BLaER1 (cell line): ENCODE results near the gene WWOX.
A peak's percentile ranks its signal among the peaks of the same experiment; 100 is the strongest.

ENCODE experiments used
- H3K27ac ChIP-seq: shearing (Covaris generic); formaldehyde crosslinking; 2 replicates; pipeline ENCODE4 v1.8.1; 2022
- H3K27me3 ChIP-seq: shearing (Covaris generic); formaldehyde crosslinking; 2 replicates; pipeline ENCODE4 v1.8.1; 2022
- H3K36me3 ChIP-seq: shearing (Covaris generic); formaldehyde crosslinking; 2 replicates; pipeline ENCODE4 v1.8.1; 2022
- H3K4me1 ChIP-seq: shearing (Covaris generic); formaldehyde crosslinking; 2 replicates; pipeline ENCODE4 v1.8.1; 2022
- H3K4me2 ChIP-seq: shearing (Covaris generic); formaldehyde crosslinking; 2 replicates; pipeline ENCODE4 v1.8.1; 2022
- H3K4me3 ChIP-seq: shearing (Covaris generic); formaldehyde crosslinking; 2 replicates; pipeline ENCODE4 v1.8.1; 2022
- H3K9ac ChIP-seq: shearing (Covaris generic); formaldehyde crosslinking; 2 replicates; pipeline ENCODE4 v1.8.1; 2022
- H3K9me3 ChIP-seq: shearing (Covaris generic); formaldehyde crosslinking; 2 replicates; pipeline ENCODE4 v1.8.1; 2022
- H4K20me1 ChIP-seq: shearing (Covaris generic); formaldehyde crosslinking; 2 replicates; pipeline ENCODE4 v1.8.1; 2022
- Cebpa-rat ChIP-seq: shearing (Covaris generic); IDR thresholded peaks from 2 replicates; pipeline ENCODE4 v1.8.1; 2022

WWOX gene

DNA sequence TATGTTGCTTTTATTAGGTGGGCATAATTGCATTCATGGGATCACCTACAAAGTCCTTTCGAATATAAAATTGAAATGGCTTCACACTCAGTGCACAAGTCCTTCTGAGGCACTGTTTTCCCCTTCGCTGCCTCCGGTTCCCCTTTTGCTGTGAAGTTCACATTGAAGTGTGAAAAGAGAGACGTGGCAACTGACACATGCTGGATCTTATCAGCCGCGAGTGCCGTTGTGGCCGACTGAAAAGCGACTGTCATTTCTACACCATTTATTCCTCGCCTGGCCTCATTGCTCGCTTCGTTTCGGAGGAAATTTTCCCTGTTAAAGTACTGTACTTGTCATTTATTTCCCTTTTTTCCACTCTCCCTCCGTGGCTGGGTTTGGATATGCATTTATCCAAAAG lies 1077.6 kb downstream of the WWOX start:
- peak overlapping the region; percentile 59 for H3K4me2 ChIP-seq
- H3K27me3 ChIP-seq = no peaks in the 10 kb centered on the region
- no peaks in the 10 kb centered on the region for H4K20me1 ChIP-seq
- H3K9ac ChIP-seq = no peak overlapping the region
- peaks cover 44% of the 10 kb centered on the region for H3K4me1 ChIP-seq
- no peaks in the 10 kb centered on the region for H3K36me3 ChIP-seq
- TF ChIP-seq Cebpa-rat = no peak
- no peak overlapping the region for H3K27ac ChIP-seq
- H3K9me3 ChIP-seq = peaks cover 26% of the 10 kb centered on the region
- H3K4me3 ChIP-seq = no peak overlapping the region

DNA sequence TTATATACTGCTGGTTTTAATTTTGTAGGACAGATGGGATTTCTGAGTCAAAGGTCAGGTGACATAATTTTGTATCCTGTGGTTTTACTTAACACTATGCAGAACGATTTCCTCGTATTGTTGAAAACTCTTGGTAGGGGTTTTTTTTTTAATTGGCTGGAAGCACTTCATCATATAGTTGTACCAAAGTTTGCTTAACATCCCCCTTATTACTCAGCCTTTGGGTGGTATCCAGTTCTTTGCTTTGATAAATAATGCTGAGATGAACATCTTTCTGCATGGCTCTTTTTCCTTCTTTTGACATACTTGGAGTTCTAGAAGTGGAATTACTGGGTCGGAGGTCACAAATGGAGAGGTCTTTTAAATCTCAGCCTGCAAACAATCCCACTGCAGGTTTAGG lies 1082.0 kb downstream of the WWOX start:
- no peak overlapping the region for H3K9ac ChIP-seq
- no peak overlapping the region for H3K4me2 ChIP-seq
- no peaks in the 10 kb centered on the region for H3K27me3 ChIP-seq
- TF ChIP-seq Cebpa-rat = no peak
- no peak overlapping the region for H3K27ac ChIP-seq
- peaks cover 26% of the 10 kb centered on the region for H3K4me1 ChIP-seq
- no peaks in the 10 kb centered on the region for H4K20me1 ChIP-seq
- no peak overlapping the region for H3K4me3 ChIP-seq
- peaks cover 22% of the 10 kb centered on the region for H3K9me3 ChIP-seq
- no peaks in the 10 kb centered on the region for H3K36me3 ChIP-seq

DNA sequence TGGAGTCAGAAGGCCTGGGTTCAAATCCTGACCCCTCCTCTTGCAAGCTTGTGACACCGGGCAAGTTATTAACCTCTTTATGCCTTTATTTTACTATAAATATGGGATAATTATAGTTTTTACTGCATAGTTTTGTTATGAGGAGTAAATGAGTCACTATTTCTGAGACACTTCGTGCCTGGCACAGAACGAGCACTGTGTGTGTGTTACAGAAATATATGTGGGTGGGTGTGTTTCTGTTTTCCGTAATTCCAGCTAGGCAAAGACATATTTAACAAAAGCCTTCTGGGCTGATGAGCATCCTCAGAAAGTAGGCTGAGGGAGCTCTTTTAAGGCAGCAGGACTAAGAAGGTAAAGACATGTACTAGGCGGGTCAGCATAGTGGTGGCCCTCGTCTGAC lies 1083.2 kb downstream of the WWOX start:
- Histone ChIP-seq H3K27ac (no peak overlapping the region), H4K20me1 (no peaks in the 10 kb centered on the region)
- TF ChIP-seq Cebpa-rat = no peak

GRCh38 chr16:79183571-79183970 lies 1084.1 kb downstream of the WWOX start:
- TF ChIP-seq Cebpa-rat = no peak
- Histone ChIP-seq H4K20me1 (no peaks in the 10 kb centered on the region), H3K9ac (no peak overlapping the region), H3K27me3 (no peaks in the 10 kb centered on the region), H3K9me3 (peaks cover 30% of the 10 kb centered on the region), H3K4me2 (no peak overlapping the region), H3K36me3 (no peaks in the 10 kb centered on the region), H3K4me1 (peaks cover 20% of the 10 kb centered on the region), H3K4me3 (no peak overlapping the region), H3K27ac (no peak overlapping the region)

More for the DNA sequence above, 1083.2 kb downstream of the WWOX start:
- H3K4me2 ChIP-seq = no peak overlapping the region
- peaks cover 14% of the 10 kb centered on the region for H3K4me1 ChIP-seq
- no peak overlapping the region for H3K4me3 ChIP-seq
- H3K27me3 ChIP-seq = no peaks in the 10 kb centered on the region
- H3K9ac ChIP-seq = no peak overlapping the region
- H3K36me3 ChIP-seq = no peaks in the 10 kb centered on the region
- peaks cover 23% of the 10 kb centered on the region for H3K9me3 ChIP-seq

DNA sequence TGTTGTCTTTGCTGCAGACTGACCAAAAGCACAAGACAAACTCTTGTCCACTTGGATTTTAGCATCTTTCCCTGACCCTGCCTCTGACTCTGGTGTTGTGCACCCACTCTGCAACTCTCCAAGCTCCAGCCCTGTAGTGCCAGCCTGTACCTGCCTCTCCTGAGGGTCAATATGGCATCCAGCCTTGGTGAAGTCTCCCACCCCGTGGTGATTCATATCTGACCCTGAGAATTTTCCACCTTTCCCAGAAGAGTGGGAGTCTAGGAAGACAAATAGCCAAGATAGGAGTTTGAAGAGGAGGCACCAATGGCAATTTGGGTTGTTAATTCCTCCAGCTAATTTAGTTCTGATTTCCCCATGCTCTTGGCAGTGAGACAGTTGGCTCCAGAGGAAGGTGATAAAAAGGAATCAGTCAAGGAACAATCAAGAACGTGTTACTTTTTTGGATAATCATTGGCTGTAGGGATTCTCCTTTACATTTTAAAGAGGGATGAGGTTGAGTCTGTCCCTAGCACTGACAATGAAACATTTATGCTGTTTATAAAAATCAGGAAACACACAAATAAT lies 1085.1 kb downstream of the WWOX start:
- Histone ChIP-seq H3K27me3 (no peaks in the 10 kb centered on the region), H3K4me1 (peaks cover 20% of the 10 kb centered on the region), H3K9me3 (peaks cover 25% of the 10 kb centered on the region), H3K4me3 (no peak overlapping the region), H3K4me2 (peak overlapping the region; percentile 46; the same call in 1 of the 2 replicates), H4K20me1 (no peaks in the 10 kb centered on the region), H3K27ac (no peak overlapping the region), H3K36me3 (no peaks in the 10 kb centered on the region), H3K9ac (no peak overlapping the region)
- TF ChIP-seq Cebpa-rat = no peak

DNA sequence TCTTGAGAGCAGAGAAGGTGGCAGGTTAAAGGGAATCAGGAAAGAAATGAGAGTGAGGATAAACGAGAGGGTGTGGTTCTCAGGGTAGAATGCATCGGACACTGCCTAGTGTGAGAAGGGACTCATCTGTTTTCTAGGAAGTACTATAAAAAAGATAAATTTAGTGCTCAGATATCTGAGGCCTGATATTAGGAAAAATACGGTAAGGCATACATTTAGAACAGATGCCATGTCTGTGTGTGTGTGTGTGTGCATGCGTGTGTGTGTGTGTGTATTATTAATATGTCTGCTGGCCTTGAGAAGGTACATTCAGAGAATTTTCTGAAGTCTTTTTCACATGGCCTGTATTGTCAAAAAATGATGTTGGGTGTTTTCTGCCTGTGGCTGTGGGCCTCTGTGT lies 1086.3 kb downstream of the WWOX start:
- H3K9ac ChIP-seq = no peak overlapping the region
- H3K27me3 ChIP-seq = no peaks in the 10 kb centered on the region
- no peak for TF ChIP-seq Cebpa-rat
- H3K36me3 ChIP-seq = no peaks in the 10 kb centered on the region
- H3K4me1 ChIP-seq = peaks cover 20% of the 10 kb centered on the region
- peak overlapping the region; percentile 46; the same call in 1 of the 2 replicates for H3K4me2 ChIP-seq
- H3K27ac ChIP-seq = no peak overlapping the region
- no peaks in the 10 kb centered on the region for H4K20me1 ChIP-seq
- peaks cover 22% of the 10 kb centered on the region for H3K9me3 ChIP-seq
- H3K4me3 ChIP-seq = no peak overlapping the region

- H3K4me1 ChIP-seq = peaks cover 20% of the 10 kb centered on the region
- no peaks in the 10 kb centered on the region for H4K20me1 ChIP-seq
- TF ChIP-seq Cebpa-rat = no peak
- no peaks in the 10 kb centered on the region for H3K36me3 ChIP-seq
- no peak overlapping the region for H3K9ac ChIP-seq
- H3K4me2 ChIP-seq = no peak overlapping the region
- no peaks in the 10 kb centered on the region for H3K27me3 ChIP-seq
- peaks cover 22% of the 10 kb centered on the region for H3K9me3 ChIP-seq
- no peak overlapping the region for H3K4me3 ChIP-seq
- H3K27ac ChIP-seq = no peak overlapping the region
These were observed 1086.7 kb downstream of the WWOX start for GRCh38 chr16:79186196-79186595.

- TF ChIP-seq Cebpa-rat = no peak
- no peak overlapping the region for H3K9ac ChIP-seq
- peaks cover 20% of the 10 kb centered on the region for H3K4me1 ChIP-seq
- H3K4me3 ChIP-seq = no peak overlapping the region
- no peaks in the 10 kb centered on the region for H3K27me3 ChIP-seq
- peak overlapping the region; percentile 27; the same call in 1 of the 2 replicates for H3K4me2 ChIP-seq
- no peaks in the 10 kb centered on the region for H3K36me3 ChIP-seq
- H3K27ac ChIP-seq = no peak overlapping the region
- peaks cover 15% of the 10 kb centered on the region for H3K9me3 ChIP-seq
- no peaks in the 10 kb centered on the region for H4K20me1 ChIP-seq
These were observed 1088.8 kb downstream of the WWOX start for GRCh38 chr16:79188115-79188738.

DNA sequence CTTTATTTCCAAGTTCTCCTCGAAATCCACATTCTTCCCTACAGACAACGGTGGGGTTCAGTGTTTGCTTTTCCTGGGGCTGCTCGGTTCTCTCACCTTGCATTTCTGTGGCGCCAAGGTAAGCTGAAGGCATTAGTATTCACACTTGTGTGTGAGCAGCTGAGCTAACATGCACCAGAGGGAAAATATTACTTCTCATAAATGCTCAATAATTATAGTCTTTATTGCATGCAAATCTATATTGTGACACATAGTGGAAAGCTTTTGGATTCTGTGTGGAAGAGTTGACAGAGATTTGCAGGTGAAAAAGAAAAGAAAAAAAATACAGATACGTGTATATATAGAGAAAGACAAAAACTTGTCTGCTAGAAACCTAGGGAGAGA lies 1089.3 kb downstream of the WWOX start:
- no peak overlapping the region for H3K9ac ChIP-seq
- H3K27ac ChIP-seq = no peak overlapping the region
- H4K20me1 ChIP-seq = no peaks in the 10 kb centered on the region
- H3K9me3 ChIP-seq = peaks cover 15% of the 10 kb centered on the region
- H3K4me2 ChIP-seq = no peak overlapping the region
- H3K4me3 ChIP-seq = no peak overlapping the region
- H3K36me3 ChIP-seq = no peaks in the 10 kb centered on the region
- H3K4me1 ChIP-seq = peaks cover 20% of the 10 kb centered on the region
- H3K27me3 ChIP-seq = no peaks in the 10 kb centered on the region
- no peak for TF ChIP-seq Cebpa-rat

- no peaks in the 10 kb centered on the region for H4K20me1 ChIP-seq
- no peak overlapping the region for H3K4me3 ChIP-seq
- H3K9ac ChIP-seq = no peak overlapping the region
- no peak for TF ChIP-seq Cebpa-rat
- H3K27ac ChIP-seq = no peak overlapping the region
- H3K4me1 ChIP-seq = peaks cover 12% of the 10 kb centered on the region
- H3K36me3 ChIP-seq = no peaks in the 10 kb centered on the region
- H3K9me3 ChIP-seq = peaks cover 15% of the 10 kb centered on the region
- H3K27me3 ChIP-seq = no peaks in the 10 kb centered on the region
- no peak overlapping the region for H3K4me2 ChIP-seq
These were observed 1091.1 kb downstream of the WWOX start for GRCh38 chr16:79190542-79190941.
